Astrocyte (in vitro differentiated cells and primary cell): Measurements from ENCODE around the gene NGB. TPM values are rescaled to one million over a fixed set of nuclear protein-coding genes. Genes with fewer than 3 reads are reported as not detected.
"Not testable (repeated sequence)": the region's sequence is repeated elsewhere in the genome, so short reads cannot be mapped to it uniquely, and the experiment has no call there.

Experiments
- DNase-seq: peaks from one replicate; pipeline ENCODE4 v3.0.0-alpha.2; 2010; ENCODE audit warnings: low read depth
- FAIRE-seq: peaks from 2 replicates; lab custom pipeline; 2011; peaks lifted over from hg19 to GRCh38; lab: Jason Lieb, UNC
- H2AFZ ChIP-seq: 2 replicates; pipeline ENCODE4 v1.6.0; 2012; ENCODE audit warnings: low read depth, low read length, inconsistent platforms
- H3K27ac ChIP-seq: 2 replicates; pipeline ENCODE4 v1.5.1; 2011; ENCODE audit warnings: low read depth, low read length, inconsistent platforms
- H3K27me3 ChIP-seq: 2 replicates; pipeline ENCODE4 v1.6.0; 2011; ENCODE audit warnings: low read length, inconsistent platforms; ENCODE audit not compliant: insufficient read depth
- H3K36me3 ChIP-seq: 2 replicates; pipeline ENCODE4 v1.5.1; 2011; ENCODE audit warnings: low read length, inconsistent platforms; ENCODE audit not compliant: insufficient read depth
- H3K4me1 ChIP-seq: 2 replicates; pipeline ENCODE4 v1.5.1; 2011; ENCODE audit warnings: low read length, inconsistent platforms; ENCODE audit not compliant: insufficient read depth
- H3K4me2 ChIP-seq: 2 replicates; pipeline ENCODE4 v1.6.0; 2012; ENCODE audit warnings: low read length, inconsistent platforms
- H3K4me3 ChIP-seq: 2 replicates; pipeline ENCODE4 v1.5.1; 2011; ENCODE audit warnings: low read depth, mild to moderate bottlenecking, low read length, inconsistent platforms; ENCODE audit not compliant: insufficient read depth
- H3K79me2 ChIP-seq: 2 replicates; pipeline ENCODE4 v1.6.0; 2012; ENCODE audit warnings: mild to moderate bottlenecking, low read length, inconsistent platforms; ENCODE audit not compliant: insufficient read depth
- H3K9ac ChIP-seq: 2 replicates; pipeline ENCODE4 v1.6.0; 2012; ENCODE audit warnings: mild to moderate bottlenecking, low read length, inconsistent platforms
- H3K9me3 ChIP-seq: 2 replicates; pipeline ENCODE4 v1.5.1; 2012; ENCODE audit warnings: low read depth, mild to moderate bottlenecking, low read length, inconsistent platforms; ENCODE audit not compliant: insufficient read depth
- H4K20me1 ChIP-seq: 2 replicates; pipeline ENCODE4 v1.6.0; 2012; ENCODE audit warnings: low read length, inconsistent platforms; ENCODE audit not compliant: insufficient read depth
- H3K27ac Mint-ChIP-seq: one replicate; pipeline ENCODE4 v1.8.0; 2021; ENCODE audit warnings: mild to moderate bottlenecking, mixed read lengths; ENCODE audit not compliant: unreplicated experiment
- H3K27me3 Mint-ChIP-seq: one replicate; pipeline ENCODE4 v1.8.0; 2021; ENCODE audit warnings: low read depth, mixed read lengths; ENCODE audit not compliant: unreplicated experiment
- H3K36me3 Mint-ChIP-seq: one replicate; pipeline ENCODE4 v1.8.0; 2021; ENCODE audit warnings: low read depth, mixed read lengths; ENCODE audit not compliant: unreplicated experiment
- H3K4me1 Mint-ChIP-seq: one replicate; pipeline ENCODE4 v1.8.0; 2021; ENCODE audit warnings: low read depth, mixed read lengths; ENCODE audit not compliant: unreplicated experiment
- H3K4me3 Mint-ChIP-seq: one replicate; pipeline ENCODE4 v1.8.0; 2021; ENCODE audit warnings: mild to moderate bottlenecking, moderate library complexity, mixed read lengths; ENCODE audit not compliant: unreplicated experiment
- H3K9me3 Mint-ChIP-seq: one replicate; pipeline ENCODE4 v1.8.0; 2021; ENCODE audit warnings: mild to moderate bottlenecking, mixed read lengths; ENCODE audit not compliant: unreplicated experiment
- EZH2 ChIP-seq: IDR thresholded peaks from 2 replicates; pipeline ENCODE4 v1.6.1; 2012; ENCODE audit warnings: mild to moderate bottlenecking, low read length, inconsistent platforms; ENCODE audit not compliant: insufficient read depth
- total RNA-seq: library from RNA; stranded (reverse); gene quantifications from 2 replicates; pipeline ENCODE4 v1.2.1, GENCODE V29; 2021
- TF ChIP-seq, protein P1 (sequence below): IDR thresholded peaks from 2 replicates; pipeline ENCODE4 v1.5.1; 2011; ENCODE audit warnings: low read depth, mild to moderate bottlenecking, inconsistent platforms, low read length, moderate library complexity; ENCODE audit not compliant: insufficient read depth

Gene NGB
- total RNA-seq, 1 donor from 2014 or later, result not detected

DNA sequence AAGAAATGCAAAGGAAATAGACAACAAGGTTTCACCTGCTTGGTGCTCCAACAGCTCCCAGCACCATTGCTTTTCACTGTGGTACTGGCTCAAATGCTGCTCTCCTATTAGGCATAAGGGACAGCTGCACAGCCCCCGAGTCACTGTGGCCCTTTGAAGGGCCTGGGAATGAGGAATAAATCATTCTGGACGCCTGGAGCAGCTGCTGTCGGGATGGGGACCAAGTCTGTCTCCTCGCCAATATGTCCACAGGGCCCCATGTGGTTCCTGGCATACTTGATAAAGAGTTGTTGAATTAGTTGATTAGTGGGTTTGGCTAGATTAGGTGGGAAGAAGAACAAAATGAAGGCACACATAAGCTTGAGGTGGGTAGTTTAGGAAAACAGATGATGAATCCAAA, 13.1 kb upstream of the NGB start:
- Histone ChIP-seq H3K9me3 (no peaks in the 10 kb centered on the region), H3K79me2 (no peaks in the 10 kb centered on the region), H3K27me3 (no peaks in the 10 kb centered on the region), H3K4me1 (no peaks in the 10 kb centered on the region), H4K20me1 (no peaks in the 10 kb centered on the region), H3K27ac (no peak overlapping the region), H3K4me3 (no peak overlapping the region), H3K4me2 (no peak overlapping the region), H3K36me3 (peaks cover 25% of the 10 kb centered on the region), H3K9ac (no peak overlapping the region), H2AFZ (no peak overlapping the region)
- Mint-ChIP-seq H3K36me3 (peaks cover 23% of the 10 kb centered on the region), H3K4me3 (no peak overlapping the region), H3K27me3 (no peaks in the 10 kb centered on the region), H3K9me3 (no peaks in the 10 kb centered on the region), H3K27ac (no peak overlapping the region), H3K4me1 (peaks cover 3% of the 10 kb centered on the region)
- FAIRE-seq (no peak), DNase-seq (no peak)
- TF ChIP-seq, protein P1, sequence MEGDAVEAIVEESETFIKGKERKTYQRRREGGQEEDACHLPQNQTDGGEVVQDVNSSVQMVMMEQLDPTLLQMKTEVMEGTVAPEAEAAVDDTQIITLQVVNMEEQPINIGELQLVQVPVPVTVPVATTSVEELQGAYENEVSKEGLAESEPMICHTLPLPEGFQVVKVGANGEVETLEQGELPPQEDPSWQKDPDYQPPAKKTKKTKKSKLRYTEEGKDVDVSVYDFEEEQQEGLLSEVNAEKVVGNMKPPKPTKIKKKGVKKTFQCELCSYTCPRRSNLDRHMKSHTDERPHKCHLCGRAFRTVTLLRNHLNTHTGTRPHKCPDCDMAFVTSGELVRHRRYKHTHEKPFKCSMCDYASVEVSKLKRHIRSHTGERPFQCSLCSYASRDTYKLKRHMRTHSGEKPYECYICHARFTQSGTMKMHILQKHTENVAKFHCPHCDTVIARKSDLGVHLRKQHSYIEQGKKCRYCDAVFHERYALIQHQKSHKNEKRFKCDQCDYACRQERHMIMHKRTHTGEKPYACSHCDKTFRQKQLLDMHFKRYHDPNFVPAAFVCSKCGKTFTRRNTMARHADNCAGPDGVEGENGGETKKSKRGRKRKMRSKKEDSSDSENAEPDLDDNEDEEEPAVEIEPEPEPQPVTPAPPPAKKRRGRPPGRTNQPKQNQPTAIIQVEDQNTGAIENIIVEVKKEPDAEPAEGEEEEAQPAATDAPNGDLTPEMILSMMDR, result no peak
- no peak for TF ChIP-seq EZH2

DNA sequence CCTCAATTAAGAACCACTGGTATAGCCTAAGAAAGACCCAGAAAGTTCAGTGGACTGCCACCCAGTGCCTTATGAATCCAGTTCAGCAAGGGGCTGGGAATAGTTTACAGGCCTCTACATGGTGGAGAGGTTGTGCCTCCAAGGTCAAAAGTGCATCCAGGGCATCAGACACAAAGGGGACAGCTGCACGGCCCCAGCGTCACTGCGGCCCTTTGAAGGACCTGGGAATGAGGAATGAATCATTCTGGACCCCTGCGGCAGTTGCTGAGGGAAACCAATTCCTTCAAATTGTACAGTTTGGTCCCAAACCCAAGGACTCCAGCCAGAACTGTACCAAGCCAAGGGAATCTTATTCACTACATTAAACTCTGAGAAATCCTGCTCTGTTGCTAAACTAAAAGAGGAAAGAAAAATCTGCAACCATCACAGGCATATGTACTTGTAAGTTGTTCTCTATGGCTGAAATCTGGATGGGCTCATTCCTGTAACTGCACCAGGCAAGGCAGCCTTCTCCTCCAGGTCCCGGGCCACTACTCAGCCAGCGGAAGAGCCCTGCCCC, 10.9 kb upstream of the NGB start:
- Histone ChIP-seq H3K36me3 (peaks cover 20% of the 10 kb centered on the region), H4K20me1 (no peaks in the 10 kb centered on the region), H3K4me1 (no peaks in the 10 kb centered on the region), H3K4me3 (no peak overlapping the region), H3K9ac (no peak overlapping the region), H3K27me3 (no peaks in the 10 kb centered on the region), H3K4me2 (no peak overlapping the region), H3K27ac (no peak overlapping the region), H3K9me3 (no peaks in the 10 kb centered on the region), H2AFZ (no peak overlapping the region), H3K79me2 (no peaks in the 10 kb centered on the region)
- H3K36me3 Mint-ChIP-seq, result peaks cover 20% of the 10 kb centered on the region
- H3K27me3 Mint-ChIP-seq, result no peaks in the 10 kb centered on the region
- no peak overlapping the region for H3K4me3 Mint-ChIP-seq
- TF ChIP-seq EZH2, result no peak
- TF ChIP-seq, protein P1, result no peak
- DNase-seq (no peak), FAIRE-seq (no peak)
- H3K9me3 Mint-ChIP-seq, result no peaks in the 10 kb centered on the region
- H3K4me1 Mint-ChIP-seq, result peaks cover 3% of the 10 kb centered on the region
- H3K27ac Mint-ChIP-seq, result no peak overlapping the region

DNA sequence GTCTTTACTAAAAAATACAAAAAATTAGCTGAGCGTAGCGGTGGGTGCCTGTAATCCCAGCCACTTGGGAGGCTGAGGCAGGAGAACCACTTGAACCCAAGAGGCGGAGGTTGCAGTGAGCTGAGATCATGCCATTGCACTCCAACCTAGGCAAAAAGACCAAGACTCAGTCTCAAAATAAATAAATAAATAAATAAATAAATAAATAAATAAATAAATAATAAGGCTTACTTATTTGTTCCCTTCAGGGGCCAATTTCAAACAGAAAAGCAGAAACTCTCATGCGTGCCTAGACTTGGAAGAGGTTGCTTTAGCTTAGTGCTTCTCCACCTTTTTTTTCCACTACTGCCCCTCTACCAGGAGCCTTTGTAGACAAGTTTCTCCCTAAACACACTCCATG, 9.9 kb upstream of the NGB start:
- H3K9me3 Mint-ChIP-seq, H3K27me3 ChIP-seq, H3K27ac Mint-ChIP-seq, H4K20me1 ChIP-seq, H3K4me1 Mint-ChIP-seq, H3K4me3 Mint-ChIP-seq, H3K27ac ChIP-seq, H3K4me3 ChIP-seq, H3K4me1 ChIP-seq, H3K79me2 ChIP-seq, FAIRE-seq, H3K9me3 ChIP-seq, DNase-seq, H2AFZ ChIP-seq, H3K27me3 Mint-ChIP-seq, H3K9ac ChIP-seq, H3K4me2 ChIP-seq: not testable (repeated sequence)
- H3K36me3 Mint-ChIP-seq, result peaks cover 23% of the 10 kb centered on the region
- peaks cover 19% of the 10 kb centered on the region for H3K36me3 ChIP-seq
